Brain microvascular endothelial cell (primary cell): ENCODE data around the gene LMX1B.

ENCODE experiments used
- DNase-seq: peaks from one replicate; pipeline ENCODE4 v3.0.0-alpha.2; 2020
- H3K27ac ChIP-seq: fragments of 250-450 bp; sonication (Bioruptor Pico); 2 replicates; pipeline ENCODE4 v1.5.1; 2020; ENCODE audit warnings: mild to moderate bottlenecking, moderate library complexity
- H3K27me3 ChIP-seq: fragments of 250-450 bp; sonication (Bioruptor Pico); replicated peaks from 2 replicates; pipeline ENCODE4 v1.5.1; 2020; ENCODE audit warnings: mild to moderate bottlenecking
- H3K36me3 ChIP-seq: fragments of 250-450 bp; sonication (Bioruptor Pico); replicated peaks from 2 replicates; pipeline ENCODE4 v1.5.1; 2020; ENCODE audit warnings: mild to moderate bottlenecking
- H3K4me3 ChIP-seq: 2 replicates; pipeline ENCODE4 v1.5.1; 2011; ENCODE audit warnings: low read depth, mild to moderate bottlenecking, control low read depth, low read length, moderate library complexity
- CTCF ChIP-seq: IDR thresholded peaks from 2 replicates; pipeline ENCODE4 v1.5.1; 2011; ENCODE audit warnings: low read depth, mild to moderate bottlenecking, moderate library complexity, low read length, control low read depth, inconsistent platforms; ENCODE audit errors: missing control alignments
- in situ Hi-C: cut with HindIII; loops from 2 replicates; pipeline ENCODE4 v1.10.0; 2017; ENCODE audit warnings: low sequenced_read_pairs, low pct_ligation_motif_present

Gene LMX1B

DNA sequence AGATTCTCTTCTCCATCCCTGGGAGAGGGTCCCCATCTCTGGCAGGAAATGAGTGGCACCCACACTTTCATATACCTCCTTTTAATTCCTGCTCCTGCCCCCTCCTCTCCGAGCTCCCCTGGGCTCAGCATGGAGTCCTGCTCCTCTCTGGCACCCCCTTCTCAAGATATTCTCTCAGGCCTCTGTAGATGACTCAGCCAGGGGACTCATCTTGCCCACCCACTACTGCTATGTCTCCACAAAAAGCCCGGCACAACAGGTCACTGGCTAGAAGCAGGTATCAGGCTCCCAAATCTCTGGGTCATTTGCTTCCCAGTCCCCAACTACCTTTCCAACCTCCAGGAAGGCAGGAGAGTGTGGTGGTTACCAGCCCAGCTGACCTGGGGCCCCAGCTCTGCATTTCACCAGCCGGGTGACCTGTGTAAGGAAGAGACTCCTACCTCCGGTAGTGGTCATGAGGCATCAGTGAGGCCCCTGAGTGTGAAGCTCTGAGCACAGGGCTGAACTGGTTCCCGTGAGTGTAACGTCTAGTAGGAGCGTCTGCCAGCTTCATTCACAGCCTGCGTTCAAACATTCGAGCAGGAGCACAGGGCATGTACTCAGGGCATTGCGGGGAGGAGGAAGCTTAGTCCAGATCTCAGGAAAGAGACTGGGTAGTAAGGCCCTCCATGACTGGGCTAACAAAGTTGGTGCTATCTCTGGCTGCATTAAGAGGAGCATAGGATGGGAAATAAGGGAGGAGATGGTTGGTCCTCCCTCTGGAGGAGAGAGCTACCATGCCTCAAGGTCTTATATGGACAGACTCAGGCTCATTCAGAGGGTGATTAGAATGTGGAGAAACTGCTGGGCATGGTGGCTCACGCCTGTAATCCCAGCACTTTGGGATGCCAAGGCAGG is 63.7 kb downstream of the LMX1B start:
- Histone ChIP-seq H3K27me3 (peaks cover 55% of the 10 kb centered on the region), H3K36me3 (no peaks in the 10 kb centered on the region), H3K27ac (no peak overlapping the region), H3K4me3 (no peak overlapping the region)
- TF ChIP-seq CTCF: no peak
- DNase-seq: no peak
- in situ Hi-C loops: no loop called here

- no peak for DNase-seq
- in situ Hi-C loops: no loop called here
- H3K27ac ChIP-seq: no peak overlapping the region
- peaks cover 53% of the 10 kb centered on the region for H3K27me3 ChIP-seq
- TF ChIP-seq CTCF: no peak
- H3K4me3 ChIP-seq: no peak overlapping the region
- no peaks in the 10 kb centered on the region for H3K36me3 ChIP-seq
These were observed 65.3 kb downstream of the LMX1B start for GRCh38 chr9:126678989-126679388.

DNA sequence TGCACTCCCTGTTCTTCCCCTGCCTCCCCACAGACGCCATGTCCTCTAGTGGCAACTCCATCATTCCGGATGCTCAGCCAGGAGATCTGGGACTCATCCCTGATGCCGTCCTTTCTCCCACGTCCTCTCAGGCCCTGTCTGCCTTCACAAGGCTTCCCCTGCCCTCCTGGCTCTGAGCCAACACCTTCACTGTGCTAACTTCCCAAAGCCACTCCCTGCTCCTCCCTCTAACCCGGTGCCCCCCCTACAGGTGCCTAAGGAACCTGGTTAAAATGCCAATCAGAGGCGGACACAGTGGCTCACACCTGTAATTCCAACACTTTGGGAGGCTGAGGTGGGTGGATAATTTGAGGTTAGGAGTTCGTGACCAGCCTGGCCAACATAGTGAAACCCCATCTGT is 67.6 kb downstream of the LMX1B start:
- Histone ChIP-seq H3K27me3 (peaks cover 51% of the 10 kb centered on the region), H3K4me3 (no peak overlapping the region), H3K36me3 (no peaks in the 10 kb centered on the region), H3K27ac (no peak overlapping the region)
- TF ChIP-seq CTCF: no peak
- in situ Hi-C loops: no loop called here
- DNase-seq: no peak

- Histone ChIP-seq H3K36me3 (no peaks in the 10 kb centered on the region), H3K4me3 (no peak overlapping the region), H3K27me3 (peaks cover 45% of the 10 kb centered on the region), H3K27ac (no peak overlapping the region)
- TF ChIP-seq CTCF: no peak
- in situ Hi-C loops: no loop called here
- no peak for DNase-seq
These were observed 68.5 kb downstream of the LMX1B start for GRCh38 chr9:126682113-126682810.

GRCh38 chr9:126682928-126683697 is 69.4 kb downstream of the LMX1B start:
- in situ Hi-C loops: no loop called here
- Histone ChIP-seq H3K27ac (no peak overlapping the region), H3K27me3 (peaks cover 38% of the 10 kb centered on the region), H3K36me3 (no peaks in the 10 kb centered on the region), H3K4me3 (no peak overlapping the region)
- no peak for TF ChIP-seq CTCF
- no peak for DNase-seq
